Activated T-helper 17 cell treated with anti-CD3 and anti-CD28 coated beads, Interleukin-2, amount 50 U/mL, for 72 hours (primary cell): ENCODE results near the gene DCK. TPM values are rescaled to one million over a fixed set of nuclear protein-coding genes. Genes with fewer than 3 reads are reported as not detected.

Experiments
- ATAC-seq: fragments of 150-1000 bp; cut with Tn5 transposase; replicated peaks from 2 replicates; pipeline ENCODE4 v1.10.0; 2021; ENCODE audit warnings: mild to moderate bottlenecking, moderate library complexity
- H3K27ac Mint-ChIP-seq: one replicate; pipeline ENCODE4 v1.8.0; 2022; ENCODE audit warnings: mixed read lengths
- H3K27me3 Mint-ChIP-seq: one replicate; pipeline ENCODE4 v1.8.0; 2022; ENCODE audit warnings: mixed read lengths
- H3K36me3 Mint-ChIP-seq: one replicate; pipeline ENCODE4 v1.8.0; 2022; ENCODE audit warnings: low read depth, mild to moderate bottlenecking, mixed read lengths
- H3K4me1 Mint-ChIP-seq: one replicate; pipeline ENCODE4 v1.8.0; 2022; ENCODE audit warnings: mixed read lengths
- H3K4me3 Mint-ChIP-seq: one replicate; pipeline ENCODE4 v1.8.0; 2022; ENCODE audit warnings: mild to moderate bottlenecking, mixed read lengths
- H3K9me3 Mint-ChIP-seq: one replicate; pipeline ENCODE4 v1.8.0; 2022; ENCODE audit warnings: mixed read lengths
- total RNA-seq, 2 donors: library from RNA; stranded (reverse); gene quantifications; one replicate each; pipeline ENCODE4 v1.2.3, GENCODE V29; 2022

DCK gene
- total RNA-seq, 2 donors from 2014 or later = 31.4 to 35.8 TPM

DNA sequence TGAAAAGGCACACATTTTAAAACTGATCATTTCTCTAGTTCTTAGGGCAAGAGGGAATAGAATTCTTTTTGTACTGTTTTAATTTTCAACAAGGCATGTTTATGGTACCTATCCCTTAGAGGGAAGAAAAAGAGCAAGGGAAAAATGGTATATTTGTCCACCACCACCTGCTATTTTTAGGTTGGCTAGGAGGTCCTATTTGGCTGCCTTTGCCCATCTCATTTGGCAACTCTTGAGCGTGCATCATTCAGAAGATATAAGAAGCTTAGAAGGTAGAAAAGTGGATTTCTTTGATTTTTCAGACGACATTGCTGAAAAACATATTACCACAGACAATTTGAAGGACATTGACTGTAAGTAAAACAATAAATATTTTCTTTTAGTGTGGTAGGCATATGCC lies 69.0 kb downstream of the DCK start:
- Mint-ChIP-seq H3K36me3 (no peaks in the 10 kb centered on the region), H3K9me3 (peaks cover 3% of the 10 kb centered on the region), H3K27me3 (peaks cover 4% of the 10 kb centered on the region), H3K4me3 (no peak overlapping the region), H3K27ac (no peak overlapping the region), H3K4me1 (no peaks in the 10 kb centered on the region)
- ATAC-seq = no peak

DNA sequence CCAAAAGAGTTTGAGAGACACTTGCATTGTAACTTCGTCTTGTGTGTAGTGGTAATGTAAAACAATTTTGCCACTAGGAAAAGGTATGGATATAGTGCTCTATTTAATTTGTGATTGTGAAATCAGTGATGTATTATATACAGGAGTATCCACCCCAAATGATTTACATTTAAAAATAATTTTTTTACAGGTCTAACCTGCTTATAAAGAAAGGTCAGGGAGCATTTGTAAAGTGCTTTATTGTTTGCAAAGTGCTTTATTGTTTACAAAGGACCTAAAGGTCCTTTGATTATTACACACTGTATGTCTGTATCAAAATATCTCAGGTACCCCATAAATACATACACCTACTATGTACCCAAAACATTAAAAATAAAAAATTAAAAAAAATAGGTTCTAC lies 70.3 kb downstream of the DCK start:
- peaks cover 4% of the 10 kb centered on the region for H3K27me3 Mint-ChIP-seq
- no peak overlapping the region for H3K27ac Mint-ChIP-seq
- no peaks in the 10 kb centered on the region for H3K9me3 Mint-ChIP-seq
- no peak overlapping the region for H3K4me3 Mint-ChIP-seq
- no peaks in the 10 kb centered on the region for H3K36me3 Mint-ChIP-seq
- no peak for ATAC-seq
- no peaks in the 10 kb centered on the region for H3K4me1 Mint-ChIP-seq

GRCh38 chr4:71064521-71064920 lies 71.1 kb downstream of the DCK start:
- H3K9me3 Mint-ChIP-seq = no peaks in the 10 kb centered on the region
- peaks cover 4% of the 10 kb centered on the region for H3K27me3 Mint-ChIP-seq
- H3K4me1 Mint-ChIP-seq = no peaks in the 10 kb centered on the region
- no peaks in the 10 kb centered on the region for H3K36me3 Mint-ChIP-seq
- no peak overlapping the region for H3K4me3 Mint-ChIP-seq
- H3K27ac Mint-ChIP-seq = no peak overlapping the region
- no peak for ATAC-seq

GRCh38 chr4:71065991-71066510 lies 72.6 kb downstream of the DCK start:
- H3K4me3 Mint-ChIP-seq = no peak overlapping the region
- H3K4me1 Mint-ChIP-seq = no peaks in the 10 kb centered on the region
- H3K36me3 Mint-ChIP-seq = no peaks in the 10 kb centered on the region
- ATAC-seq = no peak
- no peaks in the 10 kb centered on the region for H3K9me3 Mint-ChIP-seq
- no peak overlapping the region for H3K27ac Mint-ChIP-seq
- peaks cover 7% of the 10 kb centered on the region for H3K27me3 Mint-ChIP-seq

DNA sequence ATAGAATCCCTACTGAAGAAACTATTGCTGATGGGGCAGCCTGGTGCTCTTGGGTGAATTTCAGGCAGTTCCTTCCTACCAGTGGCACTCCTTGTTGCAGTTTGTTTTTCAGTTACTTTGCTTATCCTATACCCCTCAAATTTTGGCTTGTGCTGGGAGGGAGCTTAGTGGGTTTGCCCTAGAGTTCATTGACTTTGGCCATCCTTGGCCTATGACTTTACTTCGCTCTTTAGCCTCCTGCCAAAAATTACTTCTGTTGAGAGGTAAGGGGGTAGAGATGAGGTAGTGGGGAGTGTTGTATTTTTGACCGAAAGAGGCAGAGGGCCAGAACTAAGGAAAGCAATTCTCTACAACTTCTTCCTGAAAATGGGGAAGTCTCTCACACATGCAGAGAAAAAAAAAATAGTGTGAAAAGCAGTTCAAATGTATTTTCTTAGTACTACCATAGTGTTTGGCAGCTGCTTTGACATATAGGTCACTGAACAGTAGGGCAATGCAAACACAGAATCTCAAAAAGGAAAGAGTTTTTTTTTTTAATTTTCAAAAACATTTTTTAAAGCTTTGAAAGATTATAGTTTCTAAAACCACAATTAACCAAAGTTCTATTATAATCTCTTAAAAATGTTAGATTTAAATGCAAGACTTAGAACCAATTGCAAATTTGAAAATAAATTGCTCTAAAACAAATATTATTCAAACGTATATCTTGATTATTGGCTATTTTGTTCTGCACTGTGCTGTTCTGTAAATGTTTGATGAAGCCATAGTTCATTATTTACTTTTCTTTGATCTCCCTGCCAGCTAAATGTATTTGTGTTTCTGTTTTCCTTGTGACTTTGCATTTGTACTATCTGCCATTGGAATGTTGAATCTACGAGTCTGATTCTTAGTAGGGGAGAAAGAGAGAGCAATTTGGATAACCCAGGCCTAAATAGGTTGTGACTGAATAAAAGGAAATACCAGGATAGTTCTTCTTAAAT lies 73.6 kb downstream of the DCK start:
- ATAC-seq = no peak
- Mint-ChIP-seq H3K27ac (no peak overlapping the region), H3K4me1 (no peaks in the 10 kb centered on the region), H3K9me3 (no peaks in the 10 kb centered on the region), H3K36me3 (no peaks in the 10 kb centered on the region), H3K4me3 (no peak overlapping the region), H3K27me3 (peaks cover 7% of the 10 kb centered on the region)

GRCh38 chr4:71069063-71069462 lies 75.6 kb downstream of the DCK start:
- Mint-ChIP-seq H3K36me3 (no peaks in the 10 kb centered on the region), H3K9me3 (no peaks in the 10 kb centered on the region), H3K4me3 (no peak overlapping the region), H3K27me3 (peaks cover 7% of the 10 kb centered on the region), H3K27ac (no peak overlapping the region), H3K4me1 (no peaks in the 10 kb centered on the region)
- no peak for ATAC-seq

DNA sequence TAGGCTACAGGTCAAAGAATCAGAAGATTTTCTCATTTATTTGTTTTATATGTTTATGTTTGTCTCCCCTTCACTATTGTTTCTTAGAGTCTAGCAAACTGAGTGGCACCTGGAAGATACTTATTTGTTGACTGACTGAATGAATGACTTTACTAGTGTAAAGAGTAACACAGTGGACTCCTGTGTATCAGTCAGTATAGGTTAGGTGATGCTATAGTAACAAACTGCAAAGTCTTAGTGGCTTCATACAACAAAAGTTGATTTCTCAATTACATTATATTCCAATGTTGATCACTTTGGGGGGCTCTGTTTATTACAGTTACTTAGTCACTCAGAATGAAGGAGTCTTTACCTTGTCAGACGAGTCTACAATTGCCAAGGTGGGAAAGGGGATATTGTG lies 76.6 kb downstream of the DCK start:
- Mint-ChIP-seq H3K36me3 (no peaks in the 10 kb centered on the region), H3K27ac (no peak overlapping the region), H3K9me3 (no peaks in the 10 kb centered on the region), H3K27me3 (peaks cover 7% of the 10 kb centered on the region), H3K4me3 (no peak overlapping the region), H3K4me1 (no peaks in the 10 kb centered on the region)
- no peak for ATAC-seq

DNA sequence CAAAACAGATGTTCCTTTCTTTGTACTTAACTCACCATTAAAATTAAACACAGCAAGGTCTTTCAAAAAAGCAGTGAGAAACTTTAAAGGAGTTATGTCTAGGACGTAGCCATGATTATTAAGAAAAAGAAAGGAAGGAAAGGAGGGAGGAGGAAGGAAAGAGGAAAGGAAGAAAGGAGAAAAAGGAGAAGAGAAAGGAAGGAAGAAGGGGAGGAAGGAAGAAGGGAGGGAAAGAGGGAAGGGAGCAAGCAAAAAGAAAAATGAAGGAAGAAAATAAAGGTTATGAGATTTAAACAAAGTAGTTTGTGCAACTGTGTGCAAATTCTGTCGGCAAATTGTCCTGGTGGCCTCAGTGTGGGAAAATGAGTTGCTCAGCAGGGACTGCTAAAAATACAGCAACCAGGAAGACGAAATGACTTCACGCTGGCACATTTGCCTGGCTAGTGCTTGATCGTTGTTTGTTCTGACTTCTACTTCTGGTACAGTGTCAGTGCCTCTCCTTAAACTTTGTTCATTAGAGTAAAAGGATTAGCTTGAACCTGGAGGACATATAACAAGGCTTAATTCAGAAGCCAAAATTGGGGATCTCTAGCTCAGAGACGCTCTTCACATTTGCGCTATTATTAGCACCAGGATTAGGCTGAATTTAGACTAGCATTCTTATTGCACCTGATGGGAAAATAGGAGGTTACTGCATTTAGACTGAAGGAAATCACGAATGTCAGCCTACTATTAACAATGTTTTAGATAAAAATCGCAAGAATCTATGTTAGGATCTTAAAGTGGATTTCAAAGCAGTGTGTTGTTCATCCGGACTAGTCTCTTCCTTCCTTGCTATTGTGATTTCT lies 81.2 kb downstream of the DCK start:
- H3K27me3 Mint-ChIP-seq = peaks cover 3% of the 10 kb centered on the region
- no peaks in the 10 kb centered on the region for H3K36me3 Mint-ChIP-seq

More for the DNA sequence above, 81.2 kb downstream of the DCK start:
- H3K4me3 Mint-ChIP-seq = no peak overlapping the region
- H3K27ac Mint-ChIP-seq = no peak overlapping the region
- H3K4me1 Mint-ChIP-seq = no peaks in the 10 kb centered on the region
- no peaks in the 10 kb centered on the region for H3K9me3 Mint-ChIP-seq
- no peak for ATAC-seq

Other genes starting within 250 kb of the DCK start
- gene GRSF1, start 153.8 kb upstream of the DCK start, total RNA-seq = 10 to 100 TPM; 88.5 to 91.3 TPM
- 10 to 100 TPM; 16.6 to 21.2 TPM for gene MOB1B, start 91.3 kb upstream of the DCK start, total RNA-seq